Choroid plexus epithelial cell (primary cell): ENCODE measurements around the gene COA5.
A peak's percentile ranks its signal among the peaks of the same experiment; 100 is the strongest.

Experiments
- DNase-seq: peaks from one replicate; pipeline ENCODE4 v3.0.0-alpha.2; 2010; ENCODE audit warnings: low read depth
- H3K4me3 ChIP-seq: 2 replicates; pipeline ENCODE4 v1.5.1; 2011; ENCODE audit warnings: low read depth, mild to moderate bottlenecking, control low read depth, low read length, moderate library complexity
- CTCF ChIP-seq: conservative IDR thresholded peaks from 2 replicates; pipeline ENCODE4 v1.5.1; 2011; ENCODE audit warnings: low read depth, mild to moderate bottlenecking, control low read depth, inconsistent platforms, low read length, moderate library complexity

COA5 gene

DNA sequence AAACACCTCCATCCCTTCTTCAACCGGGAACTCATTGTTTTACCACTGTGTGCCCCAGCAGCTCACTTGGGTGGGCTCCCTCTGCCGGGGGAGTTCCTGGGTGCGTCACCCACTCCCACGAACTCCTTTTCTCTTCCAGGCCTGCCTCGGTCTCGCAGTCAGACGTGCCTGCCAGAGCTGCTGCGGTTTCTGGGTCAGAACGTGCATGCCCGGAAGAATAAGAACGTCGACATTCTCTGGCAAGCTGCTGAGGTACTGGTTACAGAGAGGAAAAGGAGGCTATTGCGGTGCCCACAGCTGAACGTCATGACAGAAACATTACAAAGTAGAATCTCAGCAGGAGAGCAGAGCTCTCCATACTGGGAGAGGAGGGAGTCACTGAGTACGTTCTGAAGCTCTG is 35.6 kb downstream of the COA5 start:
- H3K4me3 ChIP-seq, result no peak overlapping the region
- TF ChIP-seq CTCF, result no peak
- DNase-seq, result no peak

GRCh38 chr2:98572211-98572610 is 36.1 kb downstream of the COA5 start:
- no peak for TF ChIP-seq CTCF
- H3K4me3 ChIP-seq, result no peak overlapping the region
- DNase-seq, result no peak

GRCh38 chr2:98571796-98572195 is 36.5 kb downstream of the COA5 start:
- TF ChIP-seq CTCF, result no peak
- no peak overlapping the region for H3K4me3 ChIP-seq
- no peak for DNase-seq

- no peak for DNase-seq
- no peak overlapping the region for H3K4me3 ChIP-seq
- TF ChIP-seq CTCF, result no peak
Observed at GRCh38 chr2:98571121-98571701, 37.1 kb downstream of the COA5 start.

DNA sequence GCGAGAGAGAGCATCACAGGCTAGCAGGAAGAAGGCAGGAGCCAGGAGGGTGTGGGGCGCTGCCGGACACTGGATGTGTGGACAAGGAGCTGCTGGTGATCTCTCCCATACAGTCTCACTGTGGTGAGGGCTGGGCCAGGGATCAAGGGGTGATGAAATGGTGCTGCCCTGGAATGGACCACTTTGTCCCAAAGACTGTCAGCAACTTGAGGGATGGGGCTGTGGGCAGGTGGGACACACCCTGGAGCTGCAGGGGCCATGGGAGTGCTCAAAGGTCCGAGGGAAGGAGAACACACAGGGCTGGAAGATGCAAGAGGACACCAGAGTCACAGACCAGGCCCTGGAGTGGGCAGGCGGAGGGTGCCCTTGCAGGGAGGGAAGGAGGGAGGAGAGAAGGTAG is 38.0 kb downstream of the COA5 start:
- H3K4me3 ChIP-seq, result no peak overlapping the region
- DNase-seq, result no peak
- no peak for TF ChIP-seq CTCF

GRCh38 chr2:98569915-98570314 is 38.4 kb downstream of the COA5 start:
- no peak for TF ChIP-seq CTCF
- DNase-seq, result no peak
- no peak overlapping the region for H3K4me3 ChIP-seq

DNA sequence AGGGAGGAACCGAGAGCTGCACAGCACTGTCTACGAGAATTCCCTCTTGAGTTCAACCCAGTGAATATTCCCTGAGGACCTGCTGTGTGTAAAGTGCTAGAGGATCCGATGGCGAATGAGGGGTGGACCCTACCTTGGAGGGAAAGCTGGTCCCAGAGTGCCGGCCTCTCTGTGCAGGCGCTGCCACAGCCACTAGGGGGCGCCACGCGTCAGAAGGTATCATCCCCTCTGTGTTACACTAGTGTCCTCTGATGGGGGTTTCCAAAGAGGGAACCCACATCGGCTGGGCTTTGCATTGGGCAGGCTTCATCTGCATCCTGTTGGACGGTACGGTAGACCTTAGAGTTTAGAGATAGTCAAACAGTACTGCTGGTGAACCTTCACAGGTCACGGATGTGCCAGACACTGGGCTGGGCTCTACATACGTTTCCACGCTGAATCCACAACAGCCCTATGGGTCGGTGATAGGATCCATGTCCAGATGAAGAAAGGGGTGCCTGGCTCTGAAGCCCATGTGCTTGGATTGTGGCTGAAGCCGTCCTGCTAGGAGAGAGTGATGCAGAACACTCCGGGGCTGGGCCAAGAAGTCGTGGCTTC is 39.0 kb downstream of the COA5 start:
- TF ChIP-seq CTCF, result peak; percentile 85
- peak; percentile 22 for DNase-seq
- H3K4me3 ChIP-seq, result no peak overlapping the region
